ENCODE measurements around the gene MST1.

MST1 gene

DNA sequence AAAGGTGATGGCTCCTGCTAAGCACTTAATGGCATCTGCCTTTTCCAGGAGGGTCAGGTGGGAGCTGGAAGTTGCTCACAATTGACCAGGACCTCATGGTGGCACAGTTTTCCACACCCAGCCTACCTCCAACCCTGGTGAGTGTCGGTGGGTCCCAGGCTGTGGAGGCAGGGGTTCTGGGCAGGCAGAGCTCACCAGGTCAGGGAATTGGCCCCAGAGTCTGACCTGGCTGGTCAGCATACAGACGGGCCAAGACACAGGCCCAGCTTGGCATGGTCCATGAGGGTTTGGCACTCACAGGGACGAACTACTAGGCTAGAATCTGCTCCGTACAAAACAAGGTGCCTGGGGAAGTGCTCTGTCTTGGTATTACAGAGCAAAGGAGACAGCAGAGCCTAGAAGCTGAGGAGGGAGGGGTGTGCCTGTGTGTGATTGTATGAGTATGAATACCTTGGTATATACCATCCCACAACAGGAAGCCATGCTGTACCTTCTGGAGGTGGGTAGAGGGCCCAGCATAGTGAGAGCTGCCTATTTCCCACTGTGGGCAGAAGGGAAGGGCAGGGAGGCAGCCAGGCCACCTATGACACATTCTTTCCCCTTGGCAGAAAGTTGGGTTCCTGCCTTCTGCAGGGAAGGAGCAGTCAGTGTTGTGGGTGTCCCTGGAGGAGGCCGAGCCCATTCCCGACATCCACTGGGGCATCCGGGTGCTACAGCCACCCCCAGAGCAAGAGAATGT, 8.6 kb downstream of the MST1 start:
- 96% methylated on average over 5 of the region's 7 CpGs for WGBS (ENCODE audit: insufficient coverage)
- ChIA-PET POLR2A (no interaction called here), CTCF (interaction anchor here (1.2 kb wide), 1 partner anchor 9 kb away, joined by 3 read pairs; no protein-coding TSS in a partner anchor)
- Histone ChIP-seq H3K9me3 (ENCODE audit: control extremely low read depth in 1 of 5, control insufficient read depth in 4 of 5, insufficient read depth in 2 of 5, low read depth in 1 of 5, low read length in 4 of 5) (no peaks in the 10 kb centered on the region), H3K27ac (ENCODE audit: insufficient read depth in 1 of 2, low read depth in 1 of 2, low read length in 2 of 2, poor library complexity in 1 of 2, severe bottlenecking in 2 of 2) (no peak overlapping the region), H3K27me3 (replicated peaks in 2 of 5; ENCODE audit: control insufficient read depth in 4 of 5, insufficient read depth in 5 of 5, low read length in 4 of 5) (peaks cover 0 to 5% (median 0%) of the 10 kb centered on the region in 5 experiments), H3K4me1 (ENCODE audit: control extremely low read depth in 1 of 4, control insufficient read depth in 4 of 4, insufficient read depth in 4 of 4, low read length in 3 of 4) (peaks cover 0 to 1% (median under 1%) of the 10 kb centered on the region in 4 experiments), H3K36me3 (ENCODE audit: control insufficient read depth in 4 of 4, insufficient read depth in 4 of 4, low read length in 3 of 4) (peaks cover 9 to 89% (median 75%) of the 10 kb centered on the region in 4 experiments), H3K4me3 (ENCODE audit: control insufficient read depth in 1 of 7, extremely low read depth in 1 of 7, insufficient read depth in 4 of 7, low read depth in 2 of 7, low read length in 6 of 7) (no peak overlapping the region)
- no peak for DNase-seq

- H3K4me3 ChIP-seq (ENCODE audit: control insufficient read depth in 1 of 7, extremely low read depth in 1 of 7, insufficient read depth in 4 of 7, low read depth in 2 of 7, low read length in 6 of 7) = no peak overlapping the region
- 97% methylated on average over 11 of the region's 11 CpGs for WGBS (ENCODE audit: insufficient coverage)
- H3K4me1 ChIP-seq (ENCODE audit: control extremely low read depth in 1 of 4, control insufficient read depth in 4 of 4, insufficient read depth in 4 of 4, low read length in 3 of 4) = peaks cover 0 to 25% (median 23%) of the 10 kb centered on the region in 4 experiments
- peaks cover 3 to 57% (median 47%) of the 10 kb centered on the region in 4 experiments for H3K36me3 ChIP-seq (ENCODE audit: control insufficient read depth in 4 of 4, insufficient read depth in 4 of 4, low read length in 3 of 4)
- ChIA-PET CTCF (interaction anchor here (0.6 to 2.1 kb wide), 4 partner anchors 10 to 136 kb away, joined by 3 to 8 read pairs (median 5); no protein-coding TSS in a partner anchor), POLR2A (no interaction called here)
- H3K27ac ChIP-seq (ENCODE audit: insufficient read depth in 1 of 2, low read depth in 1 of 2, low read length in 2 of 2, poor library complexity in 1 of 2, severe bottlenecking in 2 of 2) = no peak overlapping the region
- H3K27me3 ChIP-seq (replicated peaks in 2 of 5; ENCODE audit: control insufficient read depth in 4 of 5, insufficient read depth in 5 of 5, low read length in 4 of 5) = no peaks in the 10 kb centered on the region
- DNase-seq = no peak
- no peaks in the 10 kb centered on the region for H3K9me3 ChIP-seq (ENCODE audit: control extremely low read depth in 1 of 5, control insufficient read depth in 4 of 5, insufficient read depth in 2 of 5, low read depth in 1 of 5, low read length in 4 of 5)
Measured at GRCh38 chr3:49675912-49676311, 13.4 kb downstream of the MST1 start.

GRCh38 chr3:49674497-49674983, 14.7 kb downstream of the MST1 start:
- Histone ChIP-seq H3K4me3 (ENCODE audit: control insufficient read depth in 1 of 7, extremely low read depth in 1 of 7, insufficient read depth in 4 of 7, low read depth in 2 of 7, low read length in 6 of 7) (peak overlapping the region; percentile 42 to 89 (median 81)), H3K9me3 (ENCODE audit: control extremely low read depth in 1 of 5, control insufficient read depth in 4 of 5, insufficient read depth in 2 of 5, low read depth in 1 of 5, low read length in 4 of 5) (no peaks in the 10 kb centered on the region), H3K27ac (ENCODE audit: insufficient read depth in 1 of 2, low read depth in 1 of 2, low read length in 2 of 2, poor library complexity in 1 of 2, severe bottlenecking in 2 of 2) (peak overlapping the region; percentile 82 to 92), H3K27me3 (replicated peaks in 2 of 5; ENCODE audit: control insufficient read depth in 4 of 5, insufficient read depth in 5 of 5, low read length in 4 of 5) (no peaks in the 10 kb centered on the region), H3K36me3 (ENCODE audit: control insufficient read depth in 4 of 4, insufficient read depth in 4 of 4, low read length in 3 of 4) (peaks cover 3 to 44% (median 34%) of the 10 kb centered on the region in 4 experiments), H3K4me1 (ENCODE audit: control extremely low read depth in 1 of 4, control insufficient read depth in 4 of 4, insufficient read depth in 4 of 4, low read length in 3 of 4) (peaks cover 0 to 25% (median 23%) of the 10 kb centered on the region in 4 experiments)
- POLR2A ChIA-PET = no interaction called here
- DNase-seq = peak in 1 of 3 donors; percentile 75
- CTCF ChIA-PET = interaction anchor here (1.4 kb wide), 1 partner anchor 135 kb away, joined by 5 read pairs; no protein-coding TSS in a partner anchor
- 7% methylated on average over 20 of the region's 34 CpGs for WGBS (ENCODE audit: insufficient coverage)

DNA sequence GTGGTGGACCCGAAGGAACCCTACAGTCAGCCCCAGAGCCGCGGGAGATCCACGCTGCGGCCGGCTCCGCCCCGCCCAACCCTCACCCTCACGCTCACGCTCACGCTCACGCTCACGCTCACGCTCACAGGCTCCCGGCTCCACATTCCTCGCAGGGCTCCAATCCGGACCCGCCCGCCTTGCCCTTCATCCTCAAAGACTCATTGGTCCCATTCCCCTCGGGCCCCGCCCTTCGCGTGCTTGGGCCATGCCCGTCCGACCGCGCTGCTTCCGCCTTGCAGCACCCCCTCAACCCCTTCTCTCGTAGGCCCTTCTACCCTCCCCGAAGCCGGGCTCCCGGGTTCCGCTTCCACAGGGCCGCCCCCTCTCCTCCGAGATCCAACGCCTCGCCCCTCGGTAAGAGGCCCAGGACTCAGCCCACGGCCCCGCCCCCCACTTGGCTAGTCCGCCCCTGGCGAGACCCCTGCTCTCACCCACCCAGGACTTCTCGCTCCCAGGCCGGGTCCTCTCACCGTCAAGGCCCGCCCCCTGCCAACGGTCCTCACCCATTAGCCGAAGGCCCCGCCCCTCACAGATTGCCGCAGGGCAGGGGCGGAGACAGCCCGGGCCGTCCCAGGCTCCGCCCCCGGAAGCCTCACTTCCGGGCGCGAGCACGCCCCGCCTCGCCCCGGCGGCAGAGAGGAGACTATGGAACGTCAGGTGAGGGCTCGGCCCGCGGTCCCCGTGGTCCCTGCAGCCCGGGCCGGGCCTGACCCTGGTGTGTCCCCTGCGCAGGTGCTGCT, 15.4 kb downstream of the MST1 start, which contains the start of gene APEH:
TSS of gene APEH (plus strand) at position 637 of the 782 bp plus-strand sequence. CDS start at position 688, 51 bp downstream.
- CTCF ChIA-PET = interaction anchor here (0.9 to 3.3 kb wide), 3 partner anchors 22 to 136 kb away, joined by 3 to 80 read pairs (median 5); no protein-coding TSS in a partner anchor
- WGBS (ENCODE audit: insufficient coverage) = under 1% methylated on average over 50 of the region's 71 CpGs

DNA sequence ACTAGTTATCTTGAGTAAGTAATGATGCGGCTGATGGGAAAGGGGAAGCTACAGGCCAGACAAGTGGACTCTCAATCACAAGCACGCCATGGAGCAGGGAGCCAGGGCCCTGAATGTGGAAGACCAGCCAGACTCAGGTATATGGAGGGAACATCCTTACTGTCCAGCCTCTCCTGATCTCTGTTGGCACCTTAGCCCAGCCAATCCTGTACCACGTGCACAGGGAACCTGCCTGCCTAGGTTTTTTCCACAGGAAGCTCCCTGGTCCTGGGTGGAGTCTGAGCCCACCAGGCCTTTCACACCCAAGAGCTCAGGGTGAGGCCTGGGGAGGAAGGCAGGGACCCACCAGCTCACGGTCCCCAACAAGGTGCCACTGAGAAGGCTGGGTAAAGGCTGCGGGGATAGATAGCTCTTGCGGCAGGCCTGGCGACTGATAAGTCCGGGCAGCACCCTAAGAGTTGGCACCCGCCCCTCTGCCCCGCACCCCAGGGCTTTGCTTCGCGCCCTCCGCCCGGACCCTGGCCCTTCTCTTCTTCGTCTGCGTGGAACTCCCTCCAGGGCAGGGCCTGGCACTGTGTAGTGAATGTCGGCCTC, 16.1 kb downstream of the MST1 start:
- H3K27ac ChIP-seq (ENCODE audit: insufficient read depth in 1 of 2, low read depth in 1 of 2, low read length in 2 of 2, poor library complexity in 1 of 2, severe bottlenecking in 2 of 2) = peak overlapping the region; percentile 82 to 92
- peaks cover 0 to 30% (median 22%) of the 10 kb centered on the region in 4 experiments for H3K36me3 ChIP-seq (ENCODE audit: control insufficient read depth in 4 of 4, insufficient read depth in 4 of 4, low read length in 3 of 4)
- 52% methylated on average over 11 of the region's 17 CpGs for WGBS (ENCODE audit: insufficient coverage)
- POLR2A ChIA-PET = interaction anchor here (0.6 to 1.1 kb wide), 2 partner anchors 85 to 133 kb away, joined by 3 read pairs; no protein-coding TSS in a partner anchor
- H3K27me3 ChIP-seq (replicated peaks in 2 of 5; ENCODE audit: control insufficient read depth in 4 of 5, insufficient read depth in 5 of 5, low read length in 4 of 5) = no peaks in the 10 kb centered on the region
- CTCF ChIA-PET = interaction anchor here (0.5 to 3.3 kb wide), 5 partner anchors 18 to 166 kb away, joined by 3 to 80 read pairs (median 4); no protein-coding TSS in a partner anchor
- DNase-seq = peak; percentile 20 to 66 (median 62)
- H3K9me3 ChIP-seq (ENCODE audit: control extremely low read depth in 1 of 5, control insufficient read depth in 4 of 5, insufficient read depth in 2 of 5, low read depth in 1 of 5, low read length in 4 of 5) = no peaks in the 10 kb centered on the region
- peaks cover 0 to 25% (median 23%) of the 10 kb centered on the region in 4 experiments for H3K4me1 ChIP-seq (ENCODE audit: control extremely low read depth in 1 of 4, control insufficient read depth in 4 of 4, insufficient read depth in 4 of 4, low read length in 3 of 4)
- H3K4me3 ChIP-seq (ENCODE audit: control insufficient read depth in 1 of 7, extremely low read depth in 1 of 7, insufficient read depth in 4 of 7, low read depth in 2 of 7, low read length in 6 of 7) = peak overlapping the region; percentile 42 to 89 (median 81)

More for the DNA sequence above, 15.4 kb downstream of the MST1 start, which contains the start of gene APEH:
- peaks cover 0 to 25% (median 23%) of the 10 kb centered on the region in 4 experiments for H3K4me1 ChIP-seq (ENCODE audit: control extremely low read depth in 1 of 4, control insufficient read depth in 4 of 4, insufficient read depth in 4 of 4, low read length in 3 of 4)
- POLR2A ChIA-PET = interaction anchor here (0.6 to 1.1 kb wide), 2 partner anchors 84 to 134 kb away, joined by 3 read pairs; no protein-coding TSS in a partner anchor
- H3K27ac ChIP-seq (ENCODE audit: insufficient read depth in 1 of 2, low read depth in 1 of 2, low read length in 2 of 2, poor library complexity in 1 of 2, severe bottlenecking in 2 of 2) = peak within 1 kb of the TSS; percentile 82 to 92
- H3K9me3 ChIP-seq (ENCODE audit: control extremely low read depth in 1 of 5, control insufficient read depth in 4 of 5, insufficient read depth in 2 of 5, low read depth in 1 of 5, low read length in 4 of 5) = no peaks in the 10 kb centered on the region
- H3K4me3 ChIP-seq (ENCODE audit: control insufficient read depth in 1 of 7, extremely low read depth in 1 of 7, insufficient read depth in 4 of 7, low read depth in 2 of 7, low read length in 6 of 7) = peak within 1 kb of the TSS; percentile 42 to 89 (median 81)
- H3K36me3 ChIP-seq (ENCODE audit: control insufficient read depth in 4 of 4, insufficient read depth in 4 of 4, low read length in 3 of 4) = peaks cover 0 to 37% (median 28%) of the 10 kb centered on the region in 4 experiments
- peak; percentile 98 to 99 (median 98) for DNase-seq
- H3K27me3 ChIP-seq (replicated peaks in 2 of 5; ENCODE audit: control insufficient read depth in 4 of 5, insufficient read depth in 5 of 5, low read length in 4 of 5) = no peaks in the 10 kb centered on the region
